Mesothelial cell of epicardium (in vitro differentiated cells): ENCODE results near the gene RHCG. TPM values are rescaled to one million over a fixed set of nuclear protein-coding genes. Genes with fewer than 3 reads are reported as not detected.

Experiments
- DNase-seq, 2 experiments: peaks; one replicate each; pipeline ENCODE4 v3.0.0; 2021; ENCODE audit warnings: low spot score in 2 of 2; ENCODE audit not compliant: unreplicated experiment in 2 of 2
- H3K27ac Mint-ChIP-seq: 2 replicates; pipeline ENCODE4 v1.8.0; 2021; ENCODE audit warnings: mixed read lengths
- H3K27me3 Mint-ChIP-seq: 2 replicates; pipeline ENCODE4 v1.8.0; 2021; ENCODE audit warnings: low read depth, mixed read lengths
- H3K36me3 Mint-ChIP-seq: 2 replicates; pipeline ENCODE4 v1.8.0; 2021; ENCODE audit warnings: mixed read lengths
- H3K4me1 Mint-ChIP-seq: 2 replicates; pipeline ENCODE4 v1.8.0; 2021; ENCODE audit warnings: mixed read lengths
- H3K4me3 Mint-ChIP-seq: 2 replicates; pipeline ENCODE4 v1.8.0; 2021; ENCODE audit warnings: mild to moderate bottlenecking, moderate library complexity, mixed read lengths
- H3K9me3 Mint-ChIP-seq: 2 replicates; pipeline ENCODE4 v1.8.0; 2021; ENCODE audit warnings: mixed read lengths
- CTCF ChIP-seq: fragments of 200-600 bp; sonication (generic); IDR thresholded peaks from one replicate; pipeline ENCODE4 v1.5.0; 2021; ENCODE audit warnings: antibody characterized with exemption; ENCODE audit not compliant: unreplicated experiment
- total RNA-seq: library from RNA; stranded (reverse); gene quantifications from 3 replicates; pipeline ENCODE4 v1.2.1, GENCODE V29; 2021

Gene RHCG
- total RNA-seq, 1 donor from 2014 or later = 0.16 TPM

GRCh38 chr15:89429023-89429422 lies 67.4 kb downstream of the RHCG start:
- peaks cover 83% of the 10 kb centered on the region for H3K27me3 Mint-ChIP-seq
- no peaks in the 10 kb centered on the region for H3K36me3 Mint-ChIP-seq
- no peak for DNase-seq
- H3K4me1 Mint-ChIP-seq = peaks cover 5% of the 10 kb centered on the region
- no peak overlapping the region for H3K4me3 Mint-ChIP-seq
- no peak for TF ChIP-seq CTCF
- no peaks in the 10 kb centered on the region for H3K9me3 Mint-ChIP-seq
- no peak overlapping the region for H3K27ac Mint-ChIP-seq

- Mint-ChIP-seq H3K27me3 (peaks cover 85% of the 10 kb centered on the region), H3K27ac (no peak overlapping the region), H3K4me1 (peaks cover 5% of the 10 kb centered on the region), H3K9me3 (no peaks in the 10 kb centered on the region), H3K36me3 (no peaks in the 10 kb centered on the region), H3K4me3 (no peak overlapping the region)
- DNase-seq = no peak
- TF ChIP-seq CTCF = no peak
These were observed 68.1 kb downstream of the RHCG start for GRCh38 chr15:89428246-89428645.

- DNase-seq = no peak
- TF ChIP-seq CTCF = no peak
- no peak overlapping the region for H3K4me3 Mint-ChIP-seq
- no peaks in the 10 kb centered on the region for H3K36me3 Mint-ChIP-seq
- H3K27me3 Mint-ChIP-seq = peaks cover 86% of the 10 kb centered on the region
- H3K27ac Mint-ChIP-seq = no peak overlapping the region
- peaks cover 5% of the 10 kb centered on the region for H3K4me1 Mint-ChIP-seq
- H3K9me3 Mint-ChIP-seq = no peaks in the 10 kb centered on the region
These were observed 69.9 kb downstream of the RHCG start for GRCh38 chr15:89426500-89426899.

DNA sequence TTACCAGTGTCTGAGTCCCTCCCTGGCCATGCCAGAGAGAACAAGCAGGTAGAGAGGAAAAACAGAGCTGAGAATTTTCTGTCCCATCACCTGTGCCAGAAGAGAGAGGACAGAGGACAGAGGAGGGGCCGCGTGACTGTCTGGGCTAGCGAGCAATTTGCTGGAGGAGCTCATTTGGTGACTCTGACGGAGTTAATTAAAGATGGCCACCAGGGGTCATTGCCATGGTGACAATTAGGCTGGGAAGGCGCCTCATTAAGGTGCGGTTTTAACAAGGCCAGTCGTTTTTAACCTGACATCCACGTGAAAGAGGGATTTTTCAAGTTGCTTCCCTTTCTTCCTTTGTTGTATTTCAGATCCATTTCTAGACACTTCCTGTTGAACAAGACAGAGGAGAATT lies 72.4 kb downstream of the RHCG start:
- Mint-ChIP-seq H3K27ac (no peak overlapping the region), H3K27me3 (peaks cover 93% of the 10 kb centered on the region), H3K9me3 (no peaks in the 10 kb centered on the region), H3K36me3 (no peaks in the 10 kb centered on the region), H3K4me3 (no peak overlapping the region), H3K4me1 (no peaks in the 10 kb centered on the region)
- no peak for DNase-seq
- TF ChIP-seq CTCF = no peak

Other genes with a start within 250 kb of the RHCG start
- gene POLG, start 161.8 kb downstream of the RHCG start, total RNA-seq = 62.6 to 71.6 TPM (median 68.2 TPM) in 3 replicates
- gene TICRR, start 78.9 kb upstream of the RHCG start, total RNA-seq = 9.1 to 10.2 TPM (median 9.9 TPM) in 3 replicates
- gene KIF7, start 158.9 kb upstream of the RHCG start, total RNA-seq = 26.5 to 30.1 TPM (median 26.6 TPM) in 3 replicates
- 0.27 to 0.58 TPM (median 0.31 TPM) in 3 replicates for gene PLIN1, start 182.8 kb upstream of the RHCG start, total RNA-seq
- 6.3 to 7.3 TPM (median 6.5 TPM) in 3 replicates for gene PEX11A, start 194.2 kb upstream of the RHCG start, total RNA-seq
- 0.34 to 0.54 TPM (median 0.40 TPM) in 3 replicates for gene WDR93, start 194.2 kb upstream of the RHCG start, total RNA-seq